ENCODE data around the gene FOXK1. TPM values are rescaled to one million over a fixed set of nuclear protein-coding genes. Genes with fewer than 3 reads are reported as not detected.

Gene FOXK1
- total RNA-seq, 2 donors from 2014 or later, result 36.9 to 43.4 TPM

- H3K9ac ChIP-seq (ENCODE audit: extremely low read depth, low read length, poor library complexity, severe bottlenecking), result peak overlapping the region; percentile 86
- H3K36me3 ChIP-seq (ENCODE audit: control insufficient read depth, insufficient read depth, low read length), result peaks cover 60% of the 10 kb centered on the region
- Mint-ChIP-seq H3K9me3 (no peaks in the 10 kb centered on the region), H3K27ac (peak overlapping the region; percentile 91), H3K4me1 (peaks cover 33% of the 10 kb centered on the region), H3K4me3 (peak overlapping the region; percentile 44), H3K36me3 (ENCODE audit: low read depth) (peaks cover 63% of the 10 kb centered on the region), H3K27me3 (ENCODE audit: insufficient read depth) (no peaks in the 10 kb centered on the region)
- no peak for DNase-seq
- no peaks in the 10 kb centered on the region for H3K27me3 ChIP-seq (ENCODE audit: control insufficient read depth, insufficient read depth, low read length, poor library complexity, severe bottlenecking)
- H3K4me1 ChIP-seq (ENCODE audit: control insufficient read depth, insufficient read depth, low read length), result peaks cover 8% of the 10 kb centered on the region
- whole genome bisulfite sequencing, 2 experiments (ENCODE audit: insufficient coverage in 1 of 2, insufficient read length in 1 of 2), result 32 to 77% methylated on average over 6 to 18 of the region's 18 CpGs
- peak overlapping the region; percentile 66 for H3K4me3 ChIP-seq (ENCODE audit: low read length)
- no peak for TF ChIP-seq CTCF (conservative IDR thresholded peaks at IDR 0.05)
- H3K9me3 ChIP-seq (ENCODE audit: control insufficient read depth, low read length), result no peaks in the 10 kb centered on the region
- H3K27ac ChIP-seq (ENCODE audit: low read depth, low read length), result peak overlapping the region; percentile 96
These were observed 63.3 kb downstream of the FOXK1 start for GRCh38 chr7:4745265-4745919.

GRCh38 chr7:4745971-4746919 is 64.2 kb downstream of the FOXK1 start:
- 93 to 96% methylated on average over 9 to 12 of the region's 12 CpGs for WGBS, 2 experiments (ENCODE audit: insufficient coverage in 1 of 2, insufficient read length in 1 of 2)
- H3K36me3 ChIP-seq (ENCODE audit: control insufficient read depth, insufficient read depth, low read length), result peaks cover 53% of the 10 kb centered on the region
- H3K4me1 Mint-ChIP-seq, result peaks cover 33% of the 10 kb centered on the region
- no peaks in the 10 kb centered on the region for H3K27me3 Mint-ChIP-seq (ENCODE audit: insufficient read depth)
- H3K36me3 Mint-ChIP-seq (ENCODE audit: low read depth), result peaks cover 57% of the 10 kb centered on the region
- no peaks in the 10 kb centered on the region for H3K27me3 ChIP-seq (ENCODE audit: control insufficient read depth, insufficient read depth, low read length, poor library complexity, severe bottlenecking)
- H3K27ac ChIP-seq (ENCODE audit: low read depth, low read length), result peak overlapping the region; percentile 96
- no peaks in the 10 kb centered on the region for H3K9me3 Mint-ChIP-seq
- peak overlapping the region; percentile 91 for H3K27ac Mint-ChIP-seq
- H3K4me3 ChIP-seq (ENCODE audit: low read length), result peak overlapping the region; percentile 66
- H3K4me3 Mint-ChIP-seq, result no peak overlapping the region
- no peak for TF ChIP-seq CTCF (conservative IDR thresholded peaks at IDR 0.05)
- H3K4me1 ChIP-seq (ENCODE audit: control insufficient read depth, insufficient read depth, low read length), result peaks cover 8% of the 10 kb centered on the region
- H3K9me3 ChIP-seq (ENCODE audit: control insufficient read depth, low read length), result no peaks in the 10 kb centered on the region
- peak overlapping the region; percentile 86 for H3K9ac ChIP-seq (ENCODE audit: extremely low read depth, low read length, poor library complexity, severe bottlenecking)
- DNase-seq, result peak; percentile 64

- no peak for DNase-seq
- peaks cover 51% of the 10 kb centered on the region for H3K36me3 Mint-ChIP-seq (ENCODE audit: low read depth)
- no peak overlapping the region for H3K4me3 Mint-ChIP-seq
- Histone ChIP-seq H3K36me3 (ENCODE audit: control insufficient read depth, insufficient read depth, low read length) (peaks cover 46% of the 10 kb centered on the region), H3K4me1 (ENCODE audit: control insufficient read depth, insufficient read depth, low read length) (peaks cover 8% of the 10 kb centered on the region), H3K9ac (ENCODE audit: extremely low read depth, low read length, poor library complexity, severe bottlenecking) (no peak overlapping the region), H3K9me3 (ENCODE audit: control insufficient read depth, low read length) (no peaks in the 10 kb centered on the region), H3K27ac (ENCODE audit: low read depth, low read length) (peak overlapping the region; percentile 10), H3K27me3 (ENCODE audit: control insufficient read depth, insufficient read depth, low read length, poor library complexity, severe bottlenecking) (no peaks in the 10 kb centered on the region), H3K4me3 (ENCODE audit: low read length) (no peak overlapping the region)
- peaks cover 33% of the 10 kb centered on the region for H3K4me1 Mint-ChIP-seq
- WGBS, 2 experiments (ENCODE audit: insufficient coverage in 1 of 2, insufficient read length in 1 of 2), result 95 to 96% methylated on average over 17 to 22 of the region's 22 CpGs
- no peaks in the 10 kb centered on the region for H3K27me3 Mint-ChIP-seq (ENCODE audit: insufficient read depth)
- H3K27ac Mint-ChIP-seq, result no peak overlapping the region
- no peak for TF ChIP-seq CTCF (conservative IDR thresholded peaks at IDR 0.05)
- H3K9me3 Mint-ChIP-seq, result no peaks in the 10 kb centered on the region
These were observed 64.9 kb downstream of the FOXK1 start for GRCh38 chr7:4747013-4747412.

All from endodermal cell (in vitro differentiated cells).